CD4-positive, alpha-beta T cell treated with Interleukin-2 at 100 ng/mL for 4 hours (primary cell): Measurements from ENCODE around the gene GALNT12.

Experiments used
- DNase-seq: peaks from one replicate; pipeline ENCODE4 v3.0.0-alpha.2; 2020; ENCODE audit warnings: low spot score

Gene GALNT12

GRCh38 chr9:98801969-98802371 lies 5.5 kb upstream of the GALNT12 start:
- no peak for DNase-seq

- no peak for DNase-seq
Observed at GRCh38 chr9:98804083-98804482, 3.4 kb upstream of the GALNT12 start.

- no peak for DNase-seq
Observed at GRCh38 chr9:98805506-98806272, 1.8 kb upstream of the GALNT12 start.

GRCh38 chr9:98806394-98807035 lies 955 bp upstream of the GALNT12 start:
- DNase-seq = no peak

GRCh38 chr9:98807814-98808195 lies 335 bp downstream of the GALNT12 start:
- no peak for DNase-seq

GRCh38 chr9:98808411-98808815 lies 943 bp downstream of the GALNT12 start:
- DNase-seq = no peak

- DNase-seq = no peak
Observed at GRCh38 chr9:98808875-98809274, 1.4 kb downstream of the GALNT12 start.

GRCh38 chr9:98809311-98810101 lies 2.0 kb downstream of the GALNT12 start:
- no peak for DNase-seq

- no peak for DNase-seq
Observed at GRCh38 chr9:98810102-98810842, 2.8 kb downstream of the GALNT12 start.

- no peak for DNase-seq
Observed at GRCh38 chr9:98811051-98811650, 3.7 kb downstream of the GALNT12 start.

- no peak for DNase-seq
Observed at GRCh38 chr9:98815391-98815951, 8.0 kb downstream of the GALNT12 start.

GRCh38 chr9:98818764-98819163 lies 11.3 kb downstream of the GALNT12 start:
- no peak for DNase-seq

GRCh38 chr9:98819231-98819630 lies 11.8 kb downstream of the GALNT12 start:
- DNase-seq = no peak

- no peak for DNase-seq
Observed at GRCh38 chr9:98821831-98822230, 14.4 kb downstream of the GALNT12 start.

- DNase-seq = no peak
Observed at GRCh38 chr9:98822661-98823060, 15.2 kb downstream of the GALNT12 start.

- no peak for DNase-seq
Observed at GRCh38 chr9:98823666-98824334, 16.3 kb downstream of the GALNT12 start.

- no peak for DNase-seq
Observed at GRCh38 chr9:98825414-98825813, 17.9 kb downstream of the GALNT12 start.

GRCh38 chr9:98826716-98827115 lies 19.2 kb downstream of the GALNT12 start:
- DNase-seq = no peak

- no peak for DNase-seq
Observed at GRCh38 chr9:98829766-98830165, 22.3 kb downstream of the GALNT12 start.

GRCh38 chr9:98830554-98830953 lies 23.1 kb downstream of the GALNT12 start:
- no peak for DNase-seq

- DNase-seq = no peak
Observed at GRCh38 chr9:98831696-98832095, 24.2 kb downstream of the GALNT12 start.
